Measurements from ENCODE around the gene AURKB. TPM values are rescaled to one million over a fixed set of nuclear protein-coding genes. Genes with fewer than 3 reads are reported as not detected.

Gene AURKB
- total RNA-seq, 1 experiment from 2014 or later = 141 TPM

GRCh38 chr17:8164815-8165131 is 45.6 kb downstream of the AURKB start:
- POLR2A ChIA-PET = interaction anchor here (1.8 kb wide), 1 partner anchor 9 kb away, joined by 28 read pairs; no protein-coding TSS in a partner anchor
- no peaks in the 10 kb centered on the region for H3K27me3 ChIP-seq (ENCODE audit: insufficient read depth, low read length)
- H3K4me1 ChIP-seq (ENCODE audit: control insufficient read depth in 1 of 2, insufficient read depth in 2 of 2, low read length in 2 of 2) = peaks cover 33 to 45% of the 10 kb centered on the region in 2 experiments
- intact Hi-C loops (cut with micrococcal nuclease) = no loop called here
- H3K79me2 ChIP-seq (ENCODE audit: insufficient read depth, low read length) = peaks cover 27% of the 10 kb centered on the region
- RAD21 ChIA-PET (ENCODE audit: low non-redundant PET in 1 of 2, low total read pairs in 2 of 2, uncharacterized antibody in 2 of 2, unreplicated experiment in 2 of 2) = no interaction called here
- H3K9me2 ChIP-seq (ENCODE audit: insufficient read depth) = no peaks in the 10 kb centered on the region
- peaks cover 4 to 7% of the 10 kb centered on the region in 2 experiments; a peak in 3 of 4 replicates for H3K36me3 ChIP-seq (ENCODE audit: control insufficient read depth in 1 of 2, insufficient read depth in 2 of 2, low read length in 2 of 2)
- DNase-seq (ENCODE audit: low read depth, low spot score) = no peak
- peak overlapping the region; percentile 99; the same call in 1 of the 2 replicates for H3K4me2 ChIP-seq (ENCODE audit: low read length)
- peak overlapping the region in 1 of 2 experiments; percentile 15; a peak in 1 of 4 replicates for H3K4me3 ChIP-seq (replicated peaks in 1 of 2; ENCODE audit: low read depth in 1 of 2, low read length in 2 of 2)
- no peaks in the 10 kb centered on the region for H4K20me1 ChIP-seq (ENCODE audit: insufficient read depth)
- peak overlapping the region; percentile 100; the same call in 1 of the 2 replicates for H3K9ac ChIP-seq (ENCODE audit: low read length)
- TF ChIP-seq POLR2A (IDR thresholded peaks at IDR 0.05; ENCODE audit: borderline replicate concordance, extremely low read depth, insufficient read depth, insufficient read length) (no peak), ELF1 (IDR thresholded peaks at IDR 0.05; ENCODE audit: borderline replicate concordance, low read depth) (no peak)
- CTCF ChIA-PET = no interaction called here
- peak overlapping the region; percentile 67 for H2AFZ ChIP-seq (ENCODE audit: low read depth, low read length, poor library complexity, severe bottlenecking)
- H3K9me3 ChIP-seq (ENCODE audit: control insufficient read depth in 1 of 2, insufficient read depth in 1 of 2, low read depth in 1 of 2, low read length in 2 of 2) = no peaks in the 10 kb centered on the region
- no TSS peak for BruUV-seq (replicated peaks)
- ATAC-seq = no peak
- peak overlapping the region; percentile 52 for H3K27ac ChIP-seq (ENCODE audit: low read depth, low read length)

- intact Hi-C loops (cut with micrococcal nuclease) = no loop called here
- H2AFZ ChIP-seq (ENCODE audit: low read depth, low read length, poor library complexity, severe bottlenecking) = peak overlapping the region; percentile 67
- peaks cover 33% of the 10 kb centered on the region for H3K79me2 ChIP-seq (ENCODE audit: insufficient read depth, low read length)
- ChIA-PET POLR2A (interaction anchor here (1.8 kb wide), 1 partner anchor 9 kb away, joined by 28 read pairs; no protein-coding TSS in a partner anchor), RAD21 (ENCODE audit: low non-redundant PET in 1 of 2, low total read pairs in 2 of 2, uncharacterized antibody in 2 of 2, unreplicated experiment in 2 of 2) (no interaction called here), CTCF (no interaction called here)
- peak; percentile 48 for ATAC-seq
- no peaks in the 10 kb centered on the region for H3K27me3 ChIP-seq (ENCODE audit: insufficient read depth, low read length)
- peak overlapping the region; percentile 99 for H3K4me2 ChIP-seq (ENCODE audit: low read length)
- no peaks in the 10 kb centered on the region for H3K9me3 ChIP-seq (ENCODE audit: control insufficient read depth in 1 of 2, insufficient read depth in 1 of 2, low read depth in 1 of 2, low read length in 2 of 2)
- peak; percentile 45 for TF ChIP-seq TCF7L2 (IDR thresholded peaks at IDR 0.05; ENCODE audit: borderline replicate concordance, extremely low read depth, insufficient read depth, insufficient read length)
- TF ChIP-seq JUND (IDR thresholded peaks at IDR 0.05) = no peak
- no peak for TF ChIP-seq ELF1 (IDR thresholded peaks at IDR 0.05; ENCODE audit: borderline replicate concordance, low read depth)
- TF ChIP-seq, protein P1, sequence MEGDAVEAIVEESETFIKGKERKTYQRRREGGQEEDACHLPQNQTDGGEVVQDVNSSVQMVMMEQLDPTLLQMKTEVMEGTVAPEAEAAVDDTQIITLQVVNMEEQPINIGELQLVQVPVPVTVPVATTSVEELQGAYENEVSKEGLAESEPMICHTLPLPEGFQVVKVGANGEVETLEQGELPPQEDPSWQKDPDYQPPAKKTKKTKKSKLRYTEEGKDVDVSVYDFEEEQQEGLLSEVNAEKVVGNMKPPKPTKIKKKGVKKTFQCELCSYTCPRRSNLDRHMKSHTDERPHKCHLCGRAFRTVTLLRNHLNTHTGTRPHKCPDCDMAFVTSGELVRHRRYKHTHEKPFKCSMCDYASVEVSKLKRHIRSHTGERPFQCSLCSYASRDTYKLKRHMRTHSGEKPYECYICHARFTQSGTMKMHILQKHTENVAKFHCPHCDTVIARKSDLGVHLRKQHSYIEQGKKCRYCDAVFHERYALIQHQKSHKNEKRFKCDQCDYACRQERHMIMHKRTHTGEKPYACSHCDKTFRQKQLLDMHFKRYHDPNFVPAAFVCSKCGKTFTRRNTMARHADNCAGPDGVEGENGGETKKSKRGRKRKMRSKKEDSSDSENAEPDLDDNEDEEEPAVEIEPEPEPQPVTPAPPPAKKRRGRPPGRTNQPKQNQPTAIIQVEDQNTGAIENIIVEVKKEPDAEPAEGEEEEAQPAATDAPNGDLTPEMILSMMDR (IDR thresholded peaks at IDR 0.05 in 2 of 3, conservative IDR thresholded peaks at IDR 0.05 in 1 of 3; ENCODE audit: borderline replicate concordance in 1 of 3, insufficient read depth in 1 of 3, low read depth in 2 of 3, low read length in 2 of 3) = no peak
- TF ChIP-seq YY1 (IDR thresholded peaks at IDR 0.05; ENCODE audit: extremely low read depth, insufficient replicate concordance, low read depth, low read length) = no peak
- TF ChIP-seq RAD21 (IDR thresholded peaks at IDR 0.05; ENCODE audit: low read depth) = no peak
- no peak for TF ChIP-seq SIN3A (IDR thresholded peaks at IDR 0.05; ENCODE audit: low read depth)
- 0 out of 2 replicates have a peak, but pooled peaks have one; percentile 5 for TF ChIP-seq ZFX (IDR thresholded peaks at IDR 0.05)
- TF ChIP-seq EZH2 (IDR thresholded peaks at IDR 0.05) = no peak
- peak overlapping the region in 1 of 2 experiments; percentile 15; a peak in 2 of 4 replicates for H3K4me3 ChIP-seq (replicated peaks in 1 of 2; ENCODE audit: low read depth in 1 of 2, low read length in 2 of 2)
- H3K9me2 ChIP-seq (ENCODE audit: insufficient read depth) = no peaks in the 10 kb centered on the region
- H3K9ac ChIP-seq (ENCODE audit: low read length) = peak overlapping the region; percentile 100
- DNase-seq (ENCODE audit: low read depth, low spot score) = no peak
- no peaks in the 10 kb centered on the region for H4K20me1 ChIP-seq (ENCODE audit: insufficient read depth)
- peaks cover 4 to 13% of the 10 kb centered on the region in 2 experiments; a peak in 3 of 4 replicates for H3K36me3 ChIP-seq (ENCODE audit: control insufficient read depth in 1 of 2, insufficient read depth in 2 of 2, low read length in 2 of 2)
- H3K27ac ChIP-seq (ENCODE audit: low read depth, low read length) = peak overlapping the region; percentile 52
- BruUV-seq (replicated peaks) = no TSS peak
- H3K4me1 ChIP-seq (ENCODE audit: control insufficient read depth in 1 of 2, insufficient read depth in 2 of 2, low read length in 2 of 2) = peaks cover 33 to 50% of the 10 kb centered on the region in 2 experiments
Measured at GRCh38 chr17:8163978-8164814, 46.2 kb downstream of the AURKB start.
